OCI-LY3 (cell line): ENCODE results near the gene SLC10A4.

Experiments used
- EZH2phosphoT487 ChIP-seq: fragments of 200-600 bp; shearing (Covaris generic); IDR thresholded peaks from 2 replicates; pipeline ENCODE4 v1.6.1; 2018; ENCODE audit warnings: antibody characterized with exemption, mixed run types, low read depth
- TF ChIP-seq, protein P1 (sequence below): fragments of 200-600, 300-600 bp; sonication (generic); IDR thresholded peaks from 2 replicates; pipeline ENCODE4 v1.5.1; 2014; ENCODE audit warnings: antibody characterized with exemption, low read length, low read depth

DNA sequence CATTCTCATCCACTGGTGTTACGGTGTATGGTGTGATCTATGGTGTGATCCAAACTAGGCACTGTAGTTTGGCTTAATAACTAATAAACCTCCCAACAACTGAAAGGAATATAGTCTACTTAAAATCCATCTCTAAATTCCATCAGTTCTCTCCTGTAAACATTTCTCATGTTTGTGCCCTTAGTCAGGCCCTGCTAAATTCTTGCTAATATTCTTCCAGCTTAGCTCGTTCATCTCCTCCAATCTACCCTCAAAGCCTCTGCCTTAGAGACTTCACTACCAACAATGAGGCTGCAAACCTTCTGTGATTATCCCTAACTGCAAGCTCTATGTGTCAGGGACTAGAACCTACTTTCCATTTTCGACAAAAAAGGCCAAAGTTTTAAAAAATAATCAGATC lies 35.0 kb downstream of the SLC10A4 start:
- TF ChIP-seq, protein P1, sequence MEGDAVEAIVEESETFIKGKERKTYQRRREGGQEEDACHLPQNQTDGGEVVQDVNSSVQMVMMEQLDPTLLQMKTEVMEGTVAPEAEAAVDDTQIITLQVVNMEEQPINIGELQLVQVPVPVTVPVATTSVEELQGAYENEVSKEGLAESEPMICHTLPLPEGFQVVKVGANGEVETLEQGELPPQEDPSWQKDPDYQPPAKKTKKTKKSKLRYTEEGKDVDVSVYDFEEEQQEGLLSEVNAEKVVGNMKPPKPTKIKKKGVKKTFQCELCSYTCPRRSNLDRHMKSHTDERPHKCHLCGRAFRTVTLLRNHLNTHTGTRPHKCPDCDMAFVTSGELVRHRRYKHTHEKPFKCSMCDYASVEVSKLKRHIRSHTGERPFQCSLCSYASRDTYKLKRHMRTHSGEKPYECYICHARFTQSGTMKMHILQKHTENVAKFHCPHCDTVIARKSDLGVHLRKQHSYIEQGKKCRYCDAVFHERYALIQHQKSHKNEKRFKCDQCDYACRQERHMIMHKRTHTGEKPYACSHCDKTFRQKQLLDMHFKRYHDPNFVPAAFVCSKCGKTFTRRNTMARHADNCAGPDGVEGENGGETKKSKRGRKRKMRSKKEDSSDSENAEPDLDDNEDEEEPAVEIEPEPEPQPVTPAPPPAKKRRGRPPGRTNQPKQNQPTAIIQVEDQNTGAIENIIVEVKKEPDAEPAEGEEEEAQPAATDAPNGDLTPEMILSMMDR: no peak
- no peak for TF ChIP-seq EZH2phosphoT487
